Measurements from ENCODE around the gene CDCA8.

CDCA8 gene

GRCh38 chr1:37714689-37715088 lies 22.4 kb downstream of the CDCA8 start:
- FAIRE-seq: no peak
- no peak for DNase-seq (ENCODE audit: low spot score)

- DNase-seq (ENCODE audit: low spot score) (no peak), FAIRE-seq (no peak)
Observed at GRCh38 chr1:37716321-37716720, 24.0 kb downstream of the CDCA8 start.

- DNase-seq (ENCODE audit: low spot score) (no peak), FAIRE-seq (no peak)
Observed at GRCh38 chr1:37717631-37718030, 25.3 kb downstream of the CDCA8 start.

GRCh38 chr1:37718181-37718900 lies 26.0 kb downstream of the CDCA8 start:
- FAIRE-seq (no peak), DNase-seq (ENCODE audit: low spot score) (no peak)

- no peak for DNase-seq (ENCODE audit: low spot score)
- FAIRE-seq: no peak
Observed at GRCh38 chr1:37718901-37719571, 26.7 kb downstream of the CDCA8 start.

- DNase-seq (ENCODE audit: low spot score) (no peak), FAIRE-seq (peak; percentile 13)
Observed at GRCh38 chr1:37719572-37720195, 27.4 kb downstream of the CDCA8 start.

GRCh38 chr1:37720231-37721130 lies 28.2 kb downstream of the CDCA8 start:
- FAIRE-seq (no peak), DNase-seq (ENCODE audit: low spot score) (no peak)

- no peak for DNase-seq (ENCODE audit: low spot score)
- FAIRE-seq: no peak
Observed at GRCh38 chr1:37721565-37721964, 29.2 kb downstream of the CDCA8 start.

- FAIRE-seq (no peak), DNase-seq (ENCODE audit: low spot score) (no peak)
Observed at GRCh38 chr1:37722181-37723071, 30.1 kb downstream of the CDCA8 start.

- DNase-seq (ENCODE audit: low spot score): no peak
Observed at GRCh38 chr1:37723072-37723389, 30.7 kb downstream of the CDCA8 start.

GRCh38 chr1:37723390-37724078 lies 31.2 kb downstream of the CDCA8 start:
- DNase-seq (ENCODE audit: low spot score) (no peak), FAIRE-seq (no peak)

More at GRCh38 chr1:37723072-37723389, 30.7 kb downstream of the CDCA8 start:
- FAIRE-seq: no peak

- no peak for FAIRE-seq
- DNase-seq (ENCODE audit: low spot score): no peak
Observed at GRCh38 chr1:37724575-37724974, 32.3 kb downstream of the CDCA8 start.

GRCh38 chr1:37725851-37726613 lies 33.7 kb downstream of the CDCA8 start:
- FAIRE-seq (no peak), DNase-seq (ENCODE audit: low spot score) (no peak)

GRCh38 chr1:37726751-37727585 lies 34.7 kb downstream of the CDCA8 start:
- FAIRE-seq (no peak), DNase-seq (ENCODE audit: low spot score) (no peak)

GRCh38 chr1:37728416-37728815 lies 36.1 kb downstream of the CDCA8 start:
- no peak for DNase-seq (ENCODE audit: low spot score)
- FAIRE-seq: no peak

GRCh38 chr1:37730376-37730775 lies 38.1 kb downstream of the CDCA8 start:
- DNase-seq (ENCODE audit: low spot score) (no peak), FAIRE-seq (no peak)

GRCh38 chr1:37731312-37732019 lies 39.1 kb downstream of the CDCA8 start:
- DNase-seq (ENCODE audit: low spot score): no peak
- no peak for FAIRE-seq

All from urothelium cell line (cell line).